Gastrocnemius medialis (tissue), 4 donors: ENCODE data around the gene CLCF1. TPM values are rescaled to one million over a fixed set of nuclear protein-coding genes. Genes with fewer than 3 reads are reported as not detected.
A peak's percentile ranks its signal among the peaks of the same experiment; 100 is the strongest.

ENCODE experiments used
- ATAC-seq, 2 donors: fragments of 150-250 bp; one replicate each; pipeline ENCODE4 v1.9.1; 2016
- DNase-seq, 2 donors: peaks; one replicate each; pipeline ENCODE4 v3.0.0-alpha.2; 2019
- H3K27ac ChIP-seq, 4 donors: fragments of 200-600 bp; sonication (generic); 1 replicate in 1 of 4; 2 replicates in 3 of 4; pipeline ENCODE4 v1.5.1; 2016 to 2018; ENCODE audit warnings: mild to moderate bottlenecking in 2 of 4, moderate library complexity in 1 of 4
- H3K27me3 ChIP-seq, 3 donors: fragments of 200-600 bp; sonication (generic) in 2 of 3; 1 replicate in 1 of 3; 2 replicates in 2 of 3; pipeline versions ENCODE4 v1.5.1 to v1.6.0; 2016 to 2019; ENCODE audit warnings: mild to moderate bottlenecking in 1 of 3, moderate library complexity in 1 of 3
- H3K36me3 ChIP-seq, 2 donors: fragments of 200-600 bp; sonication (generic) in 1 of 2; one replicate each; pipeline ENCODE4 v1.5.1; 2017 to 2018
- H3K4me1 ChIP-seq, 2 donors: fragments of 200-600 bp; sonication (generic) in 1 of 2; one replicate each; pipeline ENCODE4 v1.5.1; 2016 to 2017; ENCODE audit warnings: mild to moderate bottlenecking in 2 of 2
- H3K4me3 ChIP-seq, 4 donors: fragments of 200-600 bp; sonication (generic) in 3 of 4; 1 replicate in 1 of 4; 2 replicates in 3 of 4; pipeline ENCODE4 v1.5.1; 2016 to 2019; ENCODE audit warnings: mild to moderate bottlenecking in 2 of 4
- H3K9me3 ChIP-seq, 3 donors: fragments of 200-600 bp; sonication (generic) in 2 of 3; 1 replicate in 1 of 3; 2 replicates in 2 of 3; pipeline ENCODE4 v1.5.1; 2016 to 2019
- CTCF ChIP-seq, 5 experiments: fragments of 450-650 bp in 3 of 5; fragments of 200-600 bp in 2 of 5; sonication (generic) in 2 of 5; IDR thresholded peaks in 4 of 5; conservative IDR thresholded peaks in 1 of 5; 1 replicate in 4 of 5; 2 replicates in 1 of 5; pipeline ENCODE4 v1.5.1; 2016 to 2019; ENCODE audit warnings: antibody characterized with exemption in 5 of 5, mild to moderate bottlenecking in 3 of 5, moderate library complexity in 3 of 5
- POLR2A ChIP-seq, 2 donors: fragments of 450-650 bp; IDR thresholded peaks; one replicate each; pipeline ENCODE4 v1.6.1; 2017; ENCODE audit warnings: antibody characterized with exemption in 2 of 2, mild to moderate bottlenecking in 2 of 2, moderate library complexity in 2 of 2
- in situ Hi-C, 4 donors: fragments of 200-750 bp; cut with MboI; loops; one replicate each; pipeline versions ENCODE4 v1.15.0 to v1.8.0; 2017; ENCODE audit warnings: low sequenced_read_pairs in 4 of 4
- intact Hi-C: fragments of 100-400 bp; cut with DNase I; formaldehyde crosslinking; loops from one replicate; pipeline ENCODE4 v1.15.1; 2023; ENCODE audit warnings: low total_unique reads
- total RNA-seq, 4 donors: library from RNA; depleted of rRNA; stranded (reverse); fragments of >200 nt; gene quantifications; one replicate each; pipeline versions ENCODE4 v1.1.0 to v1.2.3, GENCODE V29; 2016

CLCF1 gene
- total RNA-seq, 4 donors from 2014 or later: 0.24 to 2.7 (median 0.91) TPM

GRCh38 chr11:67420147-67420645 lies 46.8 kb upstream of the CLCF1 start:
- Histone ChIP-seq H3K27ac (peak overlapping the region; percentile 78 to 97 (median 87)), H3K9me3 (no peaks in the 10 kb centered on the region), H3K36me3 (no peaks in the 10 kb centered on the region), H3K4me3 (peak overlapping the region; percentile 21 to 77 (median 54)), H3K27me3 (no peaks in the 10 kb centered on the region), H3K4me1 (peaks cover 46 to 53% of the 10 kb centered on the region in 2 donors)
- no peak for TF ChIP-seq CTCF (IDR thresholded peaks at IDR 0.05 in 4 of 5, conservative IDR thresholded peaks at IDR 0.05 in 1 of 5)
- no peak for TF ChIP-seq POLR2A (IDR thresholded peaks at IDR 0.05)
- in situ Hi-C loops: no loop called here
- intact Hi-C loops: loop anchor here (10.0 kb wide), 2 partner anchors 165 to 1365 kb away; partner anchors contain the start of genes GSTP1 and SF3B2
- DNase-seq (no peak), ATAC-seq (peak; percentile 1 to 9)

- no peak for TF ChIP-seq POLR2A (IDR thresholded peaks at IDR 0.05)
- no peak for TF ChIP-seq CTCF (IDR thresholded peaks at IDR 0.05 in 4 of 5, conservative IDR thresholded peaks at IDR 0.05 in 1 of 5)
- peak overlapping the region; percentile 78 to 97 (median 87) for H3K27ac ChIP-seq
- peaks cover 46 to 57% of the 10 kb centered on the region in 2 donors for H3K4me1 ChIP-seq
- no peaks in the 10 kb centered on the region for H3K27me3 ChIP-seq
- H3K9me3 ChIP-seq: no peaks in the 10 kb centered on the region
- peak overlapping the region in 1 of 4 donors; percentile 50 for H3K4me3 ChIP-seq
- ATAC-seq (no peak), DNase-seq (no peak)
- in situ Hi-C loops: no loop called here
- intact Hi-C loops: loop anchor here (10.0 kb wide), 2 partner anchors 165 to 1365 kb away; partner anchors contain the start of genes GSTP1 and SF3B2
- H3K36me3 ChIP-seq: no peaks in the 10 kb centered on the region
These were observed 46.1 kb upstream of the CLCF1 start for GRCh38 chr11:67419325-67420049.

GRCh38 chr11:67418476-67419281 lies 45.3 kb upstream of the CLCF1 start:
- peak overlapping the region in 2 of 4 donors; percentile 14 to 21 for H3K4me3 ChIP-seq
- H3K4me1 ChIP-seq: peaks cover 46 to 57% of the 10 kb centered on the region in 2 donors
- ATAC-seq: peak; percentile 8 to 52
- peak overlapping the region; percentile 78 to 97 (median 87) for H3K27ac ChIP-seq
- no peaks in the 10 kb centered on the region for H3K27me3 ChIP-seq
- peak in 1 of 2 donors; percentile 85 for DNase-seq
- intact Hi-C loops (no loop called here), in situ Hi-C loops (no loop called here)
- no peaks in the 10 kb centered on the region for H3K9me3 ChIP-seq
- no peak for TF ChIP-seq POLR2A (IDR thresholded peaks at IDR 0.05)
- TF ChIP-seq CTCF (IDR thresholded peaks at IDR 0.05 in 4 of 5, conservative IDR thresholded peaks at IDR 0.05 in 1 of 5): no peak
- H3K36me3 ChIP-seq: no peaks in the 10 kb centered on the region

GRCh38 chr11:67417425-67417824 lies 44.0 kb upstream of the CLCF1 start:
- Histone ChIP-seq H3K27ac (peak overlapping the region; percentile 78 to 97 (median 87)), H3K36me3 (no peaks in the 10 kb centered on the region), H3K27me3 (no peaks in the 10 kb centered on the region), H3K9me3 (no peaks in the 10 kb centered on the region), H3K4me1 (peaks cover 46 to 57% of the 10 kb centered on the region in 2 donors), H3K4me3 (no peak overlapping the region)
- intact Hi-C loops: no loop called here
- ATAC-seq (no peak), DNase-seq (no peak)
- TF ChIP-seq CTCF (IDR thresholded peaks at IDR 0.05 in 4 of 5, conservative IDR thresholded peaks at IDR 0.05 in 1 of 5) (no peak), POLR2A (IDR thresholded peaks at IDR 0.05) (no peak)
- in situ Hi-C loops: no loop called here
